ENCODE measurements around the gene USP32. TPM values are rescaled to one million over a fixed set of nuclear protein-coding genes. Genes with fewer than 3 reads are reported as not detected.

The USP32 gene
- total RNA-seq, 2 donors from 2014 or later = 58.7 to 64.1 TPM

- Mint-ChIP-seq H3K36me3 (no peaks in the 10 kb centered on the region), H3K4me3 (no peak overlapping the region), H3K4me1 (ENCODE audit: low read depth in 2 of 2) (peaks cover 12 to 19% of the 10 kb centered on the region in 2 donors), H3K27me3 (no peaks in the 10 kb centered on the region), H3K9me3 (no peaks in the 10 kb centered on the region), H3K27ac (no peak overlapping the region)
- no peak for ATAC-seq
- DNase-seq (ENCODE audit: low spot score) = no peak
Observed at GRCh38 chr17:60301649-60302048, 90.3 kb downstream of the USP32 start.

- DNase-seq (ENCODE audit: low spot score) (no peak), ATAC-seq (no peak)
- Mint-ChIP-seq H3K9me3 (no peaks in the 10 kb centered on the region), H3K27me3 (no peaks in the 10 kb centered on the region), H3K4me1 (ENCODE audit: low read depth in 2 of 2) (peaks cover 16 to 19% of the 10 kb centered on the region in 2 donors), H3K36me3 (no peaks in the 10 kb centered on the region), H3K4me3 (no peak overlapping the region), H3K27ac (no peak overlapping the region)
Observed at GRCh38 chr17:60300949-60301348, 91.0 kb downstream of the USP32 start.

GRCh38 chr17:60300011-60300410 lies 91.9 kb downstream of the USP32 start:
- no peak overlapping the region for H3K4me3 Mint-ChIP-seq
- no peaks in the 10 kb centered on the region for H3K36me3 Mint-ChIP-seq
- H3K27ac Mint-ChIP-seq = no peak overlapping the region
- ATAC-seq (no peak), DNase-seq (ENCODE audit: low spot score) (no peak)
- no peaks in the 10 kb centered on the region for H3K27me3 Mint-ChIP-seq
- H3K4me1 Mint-ChIP-seq (ENCODE audit: low read depth in 2 of 2) = peaks cover 12 to 15% of the 10 kb centered on the region in 2 donors
- no peaks in the 10 kb centered on the region for H3K9me3 Mint-ChIP-seq

GRCh38 chr17:60297760-60298401 lies 94.1 kb downstream of the USP32 start:
- Mint-ChIP-seq H3K27me3 (no peaks in the 10 kb centered on the region), H3K9me3 (no peaks in the 10 kb centered on the region), H3K36me3 (no peaks in the 10 kb centered on the region), H3K27ac (no peak overlapping the region), H3K4me1 (ENCODE audit: low read depth in 2 of 2) (peaks cover 0 to 6% of the 10 kb centered on the region in 2 donors), H3K4me3 (no peak overlapping the region)
- ATAC-seq = no peak
- DNase-seq (ENCODE audit: low spot score) = no peak

GRCh38 chr17:60296177-60296576 lies 95.8 kb downstream of the USP32 start:
- Mint-ChIP-seq H3K27me3 (no peaks in the 10 kb centered on the region), H3K36me3 (peaks cover 10% of the 10 kb centered on the region)

GRCh38 chr17:60293580-60294335 lies 98.2 kb downstream of the USP32 start:
- peaks cover 11% of the 10 kb centered on the region in 2 donors for H3K4me1 Mint-ChIP-seq (ENCODE audit: low read depth in 2 of 2)
- no peak for ATAC-seq
- peaks cover 10% of the 10 kb centered on the region for H3K36me3 Mint-ChIP-seq
- no peak overlapping the region for H3K27ac Mint-ChIP-seq
- DNase-seq (ENCODE audit: low spot score) = no peak
- H3K4me3 Mint-ChIP-seq = no peak overlapping the region
- no peaks in the 10 kb centered on the region for H3K9me3 Mint-ChIP-seq
- no peaks in the 10 kb centered on the region for H3K27me3 Mint-ChIP-seq

More at GRCh38 chr17:60296177-60296576, 95.8 kb downstream of the USP32 start:
- ATAC-seq (no peak), DNase-seq (ENCODE audit: low spot score) (no peak)
- Mint-ChIP-seq H3K9me3 (no peaks in the 10 kb centered on the region), H3K4me3 (no peak overlapping the region), H3K27ac (no peak overlapping the region), H3K4me1 (ENCODE audit: low read depth in 2 of 2) (peaks cover 11% of the 10 kb centered on the region in 2 donors)

- no peaks in the 10 kb centered on the region for H3K9me3 Mint-ChIP-seq
- H3K36me3 Mint-ChIP-seq = peaks cover 10% of the 10 kb centered on the region
- H3K4me1 Mint-ChIP-seq (ENCODE audit: low read depth in 2 of 2) = peaks cover 11% of the 10 kb centered on the region in 2 donors
- no peak overlapping the region for H3K27ac Mint-ChIP-seq
- DNase-seq (ENCODE audit: low spot score) (no peak), ATAC-seq (no peak)
- no peaks in the 10 kb centered on the region for H3K27me3 Mint-ChIP-seq
- H3K4me3 Mint-ChIP-seq = no peak overlapping the region
Observed at GRCh38 chr17:60292697-60293096, 99.2 kb downstream of the USP32 start.

- no peak overlapping the region for H3K4me3 Mint-ChIP-seq
Observed at GRCh38 chr17:60284709-60285108, 107.2 kb downstream of the USP32 start.

GRCh38 chr17:60283816-60284215 lies 108.1 kb downstream of the USP32 start:
- DNase-seq (ENCODE audit: low spot score) = no peak
- Mint-ChIP-seq H3K27me3 (no peaks in the 10 kb centered on the region), H3K27ac (no peak overlapping the region), H3K9me3 (no peaks in the 10 kb centered on the region), H3K4me3 (no peak overlapping the region), H3K36me3 (no peaks in the 10 kb centered on the region), H3K4me1 (ENCODE audit: low read depth in 2 of 2) (peaks cover 3 to 5% of the 10 kb centered on the region in 2 donors)
- no peak for ATAC-seq

More at GRCh38 chr17:60284709-60285108, 107.2 kb downstream of the USP32 start:
- Mint-ChIP-seq H3K9me3 (no peaks in the 10 kb centered on the region), H3K27me3 (no peaks in the 10 kb centered on the region), H3K27ac (peak overlapping the region in 1 of 2 donors; percentile 5), H3K4me1 (ENCODE audit: low read depth in 2 of 2) (peaks cover 3 to 5% of the 10 kb centered on the region in 2 donors), H3K36me3 (no peaks in the 10 kb centered on the region)
- ATAC-seq (no peak), DNase-seq (ENCODE audit: low spot score) (no peak)

GRCh38 chr17:60280673-60281072 lies 111.3 kb downstream of the USP32 start:
- Mint-ChIP-seq H3K27me3 (no peaks in the 10 kb centered on the region), H3K36me3 (no peaks in the 10 kb centered on the region), H3K4me3 (no peak overlapping the region), H3K4me1 (ENCODE audit: low read depth in 2 of 2) (peaks cover 3 to 9% of the 10 kb centered on the region in 2 donors), H3K9me3 (no peaks in the 10 kb centered on the region), H3K27ac (no peak overlapping the region)
- no peak for DNase-seq (ENCODE audit: low spot score)
- ATAC-seq = no peak

- ATAC-seq = no peak
- DNase-seq (ENCODE audit: low spot score) = no peak
- no peak overlapping the region for H3K27ac Mint-ChIP-seq
- H3K4me1 Mint-ChIP-seq (ENCODE audit: low read depth in 2 of 2) = peaks cover 0 to 5% of the 10 kb centered on the region in 2 donors
- no peaks in the 10 kb centered on the region for H3K9me3 Mint-ChIP-seq
- no peaks in the 10 kb centered on the region for H3K27me3 Mint-ChIP-seq
- no peak overlapping the region for H3K4me3 Mint-ChIP-seq
- no peaks in the 10 kb centered on the region for H3K36me3 Mint-ChIP-seq
Observed at GRCh38 chr17:60278237-60278636, 113.7 kb downstream of the USP32 start.

- no peak overlapping the region for H3K27ac Mint-ChIP-seq
- no peaks in the 10 kb centered on the region for H3K27me3 Mint-ChIP-seq
- H3K4me1 Mint-ChIP-seq (ENCODE audit: low read depth in 2 of 2) = peaks cover 0 to 5% of the 10 kb centered on the region in 2 donors
- H3K36me3 Mint-ChIP-seq = no peaks in the 10 kb centered on the region
- H3K9me3 Mint-ChIP-seq = no peaks in the 10 kb centered on the region
- DNase-seq (ENCODE audit: low spot score) = no peak
- no peak overlapping the region for H3K4me3 Mint-ChIP-seq
- no peak for ATAC-seq
Observed at GRCh38 chr17:60277258-60277657, 114.7 kb downstream of the USP32 start.

GRCh38 chr17:60269417-60269816 lies 122.5 kb downstream of the USP32 start:
- Mint-ChIP-seq H3K27ac (no peak overlapping the region), H3K4me3 (no peak overlapping the region), H3K9me3 (no peaks in the 10 kb centered on the region), H3K27me3 (no peaks in the 10 kb centered on the region), H3K36me3 (no peaks in the 10 kb centered on the region), H3K4me1 (ENCODE audit: low read depth in 2 of 2) (no peaks in the 10 kb centered on the region)
- DNase-seq (ENCODE audit: low spot score) (no peak), ATAC-seq (no peak)

- Mint-ChIP-seq H3K4me1 (ENCODE audit: low read depth in 2 of 2) (no peaks in the 10 kb centered on the region), H3K36me3 (no peaks in the 10 kb centered on the region), H3K4me3 (no peak overlapping the region), H3K27me3 (no peaks in the 10 kb centered on the region), H3K9me3 (no peaks in the 10 kb centered on the region), H3K27ac (no peak overlapping the region)
- ATAC-seq (no peak), DNase-seq (ENCODE audit: low spot score) (no peak)
Observed at GRCh38 chr17:60260540-60260939, 131.4 kb downstream of the USP32 start.
